HUES6 (cell line): ENCODE data around the gene CFAP77.

Experiments
- H3K27ac ChIP-seq: 2 replicates; pipeline ENCODE4 v1.7.0; 2013; ENCODE audit warnings: low read depth, mild to moderate bottlenecking, low read length, inconsistent platforms
- H3K27me3 ChIP-seq: 2 replicates; pipeline ENCODE4 v1.6.1; 2013; ENCODE audit warnings: low read length; ENCODE audit not compliant: control insufficient read depth, insufficient read depth
- H3K36me3 ChIP-seq: 2 replicates; pipeline ENCODE4 v1.6.1; 2013; ENCODE audit warnings: low read length; ENCODE audit not compliant: control insufficient read depth, insufficient read depth
- H3K4me1 ChIP-seq: 2 replicates; pipeline ENCODE4 v1.6.1; 2013; ENCODE audit warnings: low read length; ENCODE audit not compliant: control insufficient read depth, insufficient read depth
- H3K4me3 ChIP-seq: 2 replicates; pipeline ENCODE4 v1.5.1; 2013; ENCODE audit warnings: low read depth, low read length
- H3K9ac ChIP-seq: one replicate; pipeline ENCODE4 v1.6.1; 2013; ENCODE audit warnings: mild to moderate bottlenecking, low read length
- H3K9me3 ChIP-seq: 2 replicates; pipeline ENCODE4 v1.6.1; 2013; ENCODE audit warnings: low read depth, low read length; ENCODE audit not compliant: control insufficient read depth, insufficient read depth

CFAP77 gene

GRCh38 chr9:132538071-132538470 is 128.1 kb downstream of the CFAP77 start:
- Histone ChIP-seq H3K27ac (no peak overlapping the region), H3K9me3 (peaks cover 7% of the 10 kb centered on the region; the same call in 1 of the 2 replicates), H3K36me3 (no peaks in the 10 kb centered on the region), H3K9ac (no peak overlapping the region), H3K27me3 (no peaks in the 10 kb centered on the region), H3K4me1 (peaks cover 15% of the 10 kb centered on the region), H3K4me3 (no peak overlapping the region)

- Histone ChIP-seq H3K36me3 (no peaks in the 10 kb centered on the region), H3K27ac (no peak overlapping the region), H3K27me3 (no peaks in the 10 kb centered on the region), H3K4me3 (no peak overlapping the region), H3K4me1 (peaks cover 15% of the 10 kb centered on the region), H3K9ac (no peak overlapping the region), H3K9me3 (peaks cover 7% of the 10 kb centered on the region; the same call in 1 of the 2 replicates)
Measured at GRCh38 chr9:132539096-132539495, 129.1 kb downstream of the CFAP77 start.

- H3K9ac ChIP-seq = no peak overlapping the region
- H3K4me3 ChIP-seq = no peak overlapping the region
- H3K27ac ChIP-seq = no peak overlapping the region
- H3K9me3 ChIP-seq = no peaks in the 10 kb centered on the region
- H3K27me3 ChIP-seq = no peaks in the 10 kb centered on the region
- H3K36me3 ChIP-seq = no peaks in the 10 kb centered on the region
- H3K4me1 ChIP-seq = peaks cover 18% of the 10 kb centered on the region
Measured at GRCh38 chr9:132541051-132541450, 131.0 kb downstream of the CFAP77 start.

GRCh38 chr9:132541870-132542830 is 132.1 kb downstream of the CFAP77 start:
- Histone ChIP-seq H3K36me3 (no peaks in the 10 kb centered on the region), H3K27ac (no peak overlapping the region), H3K9ac (no peak overlapping the region), H3K4me3 (no peak overlapping the region), H3K4me1 (peaks cover 23% of the 10 kb centered on the region), H3K27me3 (no peaks in the 10 kb centered on the region), H3K9me3 (no peaks in the 10 kb centered on the region)

GRCh38 chr9:132543251-132543650 is 133.2 kb downstream of the CFAP77 start:
- no peak overlapping the region for H3K9ac ChIP-seq
- no peak overlapping the region for H3K4me3 ChIP-seq
- no peaks in the 10 kb centered on the region for H3K9me3 ChIP-seq
- peaks cover 23% of the 10 kb centered on the region for H3K4me1 ChIP-seq
- no peaks in the 10 kb centered on the region for H3K36me3 ChIP-seq
- no peak overlapping the region for H3K27ac ChIP-seq
- no peaks in the 10 kb centered on the region for H3K27me3 ChIP-seq

GRCh38 chr9:132543960-132544359 is 133.9 kb downstream of the CFAP77 start:
- no peak overlapping the region for H3K9ac ChIP-seq
- H3K9me3 ChIP-seq = no peaks in the 10 kb centered on the region
- no peak overlapping the region for H3K27ac ChIP-seq
- no peaks in the 10 kb centered on the region for H3K36me3 ChIP-seq
- no peak overlapping the region for H3K4me3 ChIP-seq
- H3K4me1 ChIP-seq = peaks cover 23% of the 10 kb centered on the region
- no peaks in the 10 kb centered on the region for H3K27me3 ChIP-seq

- Histone ChIP-seq H3K27me3 (no peaks in the 10 kb centered on the region), H3K4me1 (peaks cover 17% of the 10 kb centered on the region), H3K4me3 (no peak overlapping the region), H3K9me3 (no peaks in the 10 kb centered on the region), H3K27ac (no peak overlapping the region), H3K36me3 (no peaks in the 10 kb centered on the region), H3K9ac (no peak overlapping the region)
Measured at GRCh38 chr9:132545578-132545977, 135.6 kb downstream of the CFAP77 start.

- no peaks in the 10 kb centered on the region for H3K27me3 ChIP-seq
- H3K9ac ChIP-seq = no peak overlapping the region
- H3K4me1 ChIP-seq = peaks cover 16% of the 10 kb centered on the region; the same call in 1 of the 2 replicates
- no peaks in the 10 kb centered on the region for H3K36me3 ChIP-seq
- H3K9me3 ChIP-seq = no peaks in the 10 kb centered on the region
- peak overlapping the region; percentile 50 for H3K4me3 ChIP-seq
- H3K27ac ChIP-seq = no peak overlapping the region
Measured at GRCh38 chr9:132546148-132547051, 136.4 kb downstream of the CFAP77 start.

- Histone ChIP-seq H3K36me3 (no peaks in the 10 kb centered on the region), H3K4me1 (peaks cover 11% of the 10 kb centered on the region; the same call in 1 of the 2 replicates), H3K27ac (no peak overlapping the region), H3K9ac (no peak overlapping the region), H3K9me3 (no peaks in the 10 kb centered on the region), H3K27me3 (no peaks in the 10 kb centered on the region), H3K4me3 (no peak overlapping the region)
Measured at GRCh38 chr9:132547052-132547431, 137.0 kb downstream of the CFAP77 start.

- Histone ChIP-seq H3K27ac (no peak overlapping the region), H3K4me1 (peaks cover 8% of the 10 kb centered on the region; the same call in 1 of the 2 replicates), H3K4me3 (no peak overlapping the region), H3K36me3 (no peaks in the 10 kb centered on the region), H3K9ac (no peak overlapping the region), H3K9me3 (no peaks in the 10 kb centered on the region), H3K27me3 (no peaks in the 10 kb centered on the region)
Measured at GRCh38 chr9:132547436-132547835, 137.4 kb downstream of the CFAP77 start.
